A549 (cell line): Measurements from ENCODE around the gene WDR82.

Source experiments
- CHD4 ChIP-seq: fragments of 200-600 bp; sonication (generic); IDR thresholded peaks from 2 replicates; pipeline ENCODE4 v1.6.1; 2016; ENCODE audit warnings: antibody characterized with exemption, mild to moderate bottlenecking, borderline replicate concordance
- ESRRA ChIP-seq: fragments of 150-350 bp; IDR thresholded peaks from 2 replicates; pipeline ENCODE4 v1.6.1; 2014; ENCODE audit warnings: mild to moderate bottlenecking, low read length, borderline replicate concordance
- HES2 ChIP-seq: fragments of >200 bp; sonication (Bioruptor Twin); formaldehyde crosslinking; IDR thresholded peaks from 2 replicates; pipeline ENCODE4 v1.6.1; 2016
- JUN ChIP-seq, 2 experiments: fragments of >200 bp; sonication (Bioruptor Twin); formaldehyde crosslinking; IDR thresholded peaks; 2 replicates in 1 of 2; 3 replicates in 1 of 2; pipeline ENCODE4 v1.6.1; 2016 to 2017
- MYC ChIP-seq: IDR thresholded peaks from 2 replicates; pipeline ENCODE4 v1.6.1; 2012; ENCODE audit warnings: mild to moderate bottlenecking, inconsistent platforms, low read length, improper control_type of control experiment, borderline replicate concordance
- POLR2A ChIP-seq: IDR thresholded peaks from 2 replicates; pipeline ENCODE4 v1.6.1; 2012; ENCODE audit warnings: mild to moderate bottlenecking, low read length
- RFX5 ChIP-seq: fragments of 450-650 bp; IDR thresholded peaks from 2 replicates; pipeline ENCODE4 v1.7.1; 2014; ENCODE audit warnings: antibody characterized with exemption, mild to moderate bottlenecking, moderate library complexity
- RNF2 ChIP-seq: fragments of 200-600 bp; sonication (generic); IDR thresholded peaks from 2 replicates; pipeline ENCODE4 v1.6.1; 2016; ENCODE audit warnings: low read depth, mild to moderate bottlenecking, antibody characterized with exemption, moderate library complexity, borderline replicate concordance
- SMC3 ChIP-seq: fragments of >200 bp; sonication (Bioruptor Twin); formaldehyde crosslinking; IDR thresholded peaks from 3 replicates; pipeline ENCODE4 v1.6.1; 2018; ENCODE audit warnings: inconsistent platforms
- TF ChIP-seq, protein P1 (sequence below): fragments of 200-600 bp; sonication (generic); IDR thresholded peaks from 2 replicates; pipeline ENCODE4 v1.6.1; 2016; ENCODE audit warnings: antibody characterized with exemption, mild to moderate bottlenecking, moderate library complexity
- TF ChIP-seq, protein P2 (sequence below): fragments of >200 bp; sonication (Bioruptor Twin); formaldehyde crosslinking; IDR thresholded peaks from 3 replicates; pipeline ENCODE4 v1.5.1; 2016
- TF ChIP-seq, protein P3 (sequence below): fragments of >200 bp; sonication (Bioruptor Twin); formaldehyde crosslinking; IDR thresholded peaks from 3 replicates; pipeline ENCODE4 v1.6.1; 2016

GRCh38 chr3:52286777-52287110, 8.3 kb upstream of the WDR82 start:
- TF ChIP-seq, protein P1, sequence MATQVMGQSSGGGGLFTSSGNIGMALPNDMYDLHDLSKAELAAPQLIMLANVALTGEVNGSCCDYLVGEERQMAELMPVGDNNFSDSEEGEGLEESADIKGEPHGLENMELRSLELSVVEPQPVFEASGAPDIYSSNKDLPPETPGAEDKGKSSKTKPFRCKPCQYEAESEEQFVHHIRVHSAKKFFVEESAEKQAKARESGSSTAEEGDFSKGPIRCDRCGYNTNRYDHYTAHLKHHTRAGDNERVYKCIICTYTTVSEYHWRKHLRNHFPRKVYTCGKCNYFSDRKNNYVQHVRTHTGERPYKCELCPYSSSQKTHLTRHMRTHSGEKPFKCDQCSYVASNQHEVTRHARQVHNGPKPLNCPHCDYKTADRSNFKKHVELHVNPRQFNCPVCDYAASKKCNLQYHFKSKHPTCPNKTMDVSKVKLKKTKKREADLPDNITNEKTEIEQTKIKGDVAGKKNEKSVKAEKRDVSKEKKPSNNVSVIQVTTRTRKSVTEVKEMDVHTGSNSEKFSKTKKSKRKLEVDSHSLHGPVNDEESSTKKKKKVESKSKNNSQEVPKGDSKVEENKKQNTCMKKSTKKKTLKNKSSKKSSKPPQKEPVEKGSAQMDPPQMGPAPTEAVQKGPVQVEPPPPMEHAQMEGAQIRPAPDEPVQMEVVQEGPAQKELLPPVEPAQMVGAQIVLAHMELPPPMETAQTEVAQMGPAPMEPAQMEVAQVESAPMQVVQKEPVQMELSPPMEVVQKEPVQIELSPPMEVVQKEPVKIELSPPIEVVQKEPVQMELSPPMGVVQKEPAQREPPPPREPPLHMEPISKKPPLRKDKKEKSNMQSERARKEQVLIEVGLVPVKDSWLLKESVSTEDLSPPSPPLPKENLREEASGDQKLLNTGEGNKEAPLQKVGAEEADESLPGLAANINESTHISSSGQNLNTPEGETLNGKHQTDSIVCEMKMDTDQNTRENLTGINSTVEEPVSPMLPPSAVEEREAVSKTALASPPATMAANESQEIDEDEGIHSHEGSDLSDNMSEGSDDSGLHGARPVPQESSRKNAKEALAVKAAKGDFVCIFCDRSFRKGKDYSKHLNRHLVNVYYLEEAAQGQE, result no peak
- TF ChIP-seq SMC3, result no peak
- TF ChIP-seq CHD4, result no peak
- no peak for TF ChIP-seq HES2
- no peak for TF ChIP-seq JUN (IDR thresholded peaks at IDR 0.05)
- no peak for TF ChIP-seq ESRRA
- TF ChIP-seq, protein P2, sequence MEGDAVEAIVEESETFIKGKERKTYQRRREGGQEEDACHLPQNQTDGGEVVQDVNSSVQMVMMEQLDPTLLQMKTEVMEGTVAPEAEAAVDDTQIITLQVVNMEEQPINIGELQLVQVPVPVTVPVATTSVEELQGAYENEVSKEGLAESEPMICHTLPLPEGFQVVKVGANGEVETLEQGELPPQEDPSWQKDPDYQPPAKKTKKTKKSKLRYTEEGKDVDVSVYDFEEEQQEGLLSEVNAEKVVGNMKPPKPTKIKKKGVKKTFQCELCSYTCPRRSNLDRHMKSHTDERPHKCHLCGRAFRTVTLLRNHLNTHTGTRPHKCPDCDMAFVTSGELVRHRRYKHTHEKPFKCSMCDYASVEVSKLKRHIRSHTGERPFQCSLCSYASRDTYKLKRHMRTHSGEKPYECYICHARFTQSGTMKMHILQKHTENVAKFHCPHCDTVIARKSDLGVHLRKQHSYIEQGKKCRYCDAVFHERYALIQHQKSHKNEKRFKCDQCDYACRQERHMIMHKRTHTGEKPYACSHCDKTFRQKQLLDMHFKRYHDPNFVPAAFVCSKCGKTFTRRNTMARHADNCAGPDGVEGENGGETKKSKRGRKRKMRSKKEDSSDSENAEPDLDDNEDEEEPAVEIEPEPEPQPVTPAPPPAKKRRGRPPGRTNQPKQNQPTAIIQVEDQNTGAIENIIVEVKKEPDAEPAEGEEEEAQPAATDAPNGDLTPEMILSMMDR, result no peak
- TF ChIP-seq, protein P3, sequence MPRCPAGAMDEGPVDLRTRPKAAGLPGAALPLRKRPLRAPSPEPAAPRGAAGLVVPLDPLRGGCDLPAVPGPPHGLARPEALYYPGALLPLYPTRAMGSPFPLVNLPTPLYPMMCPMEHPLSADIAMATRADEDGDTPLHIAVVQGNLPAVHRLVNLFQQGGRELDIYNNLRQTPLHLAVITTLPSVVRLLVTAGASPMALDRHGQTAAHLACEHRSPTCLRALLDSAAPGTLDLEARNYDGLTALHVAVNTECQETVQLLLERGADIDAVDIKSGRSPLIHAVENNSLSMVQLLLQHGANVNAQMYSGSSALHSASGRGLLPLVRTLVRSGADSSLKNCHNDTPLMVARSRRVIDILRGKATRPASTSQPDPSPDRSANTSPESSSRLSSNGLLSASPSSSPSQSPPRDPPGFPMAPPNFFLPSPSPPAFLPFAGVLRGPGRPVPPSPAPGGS, result no peak
- TF ChIP-seq RNF2, result no peak
- TF ChIP-seq RFX5, result no peak
- TF ChIP-seq MYC, result no peak
- no peak for TF ChIP-seq POLR2A
